Naive thymus-derived CD8-positive, alpha-beta T cell (primary cell): ENCODE measurements around the gene CXCR5. TPM values are rescaled to one million over a fixed set of nuclear protein-coding genes. Genes with fewer than 3 reads are reported as not detected.

Experiments used
- ATAC-seq, 2 donors: fragments of 150-1000 bp; cut with Tn5 transposase in 1 of 2; sonication (Bioruptor Pico), chemical (Tn5 transposase) in 1 of 2; 1 replicate in 1 of 2; 2 replicates in 1 of 2; pipeline ENCODE4 v1.10.0; 2021; ENCODE audit warnings: mild to moderate bottlenecking in 2 of 2, moderate library complexity in 2 of 2
- POLR2A ChIA-PET: fragments of 350-600 bp; sonication (Branson Sonifier 250); formaldehyde crosslinking; loops from one replicate; lab custom pipeline; 2021; ENCODE audit warnings: antibody characterized with exemption; lab: Charles Lee
- DNase-seq, 10 donors: peaks; one replicate each; pipeline versions ENCODE4 v3.0.0 to v3.0.0-alpha.2; 2020 to 2022
- H3K27ac Mint-ChIP-seq, 10 donors: one replicate each; pipeline ENCODE4 v1.8.0; 2020 to 2022; ENCODE audit warnings: mild to moderate bottlenecking in 10 of 10, mixed read lengths in 10 of 10, moderate library complexity in 4 of 10, inconsistent platforms in 1 of 10
- H3K27me3 Mint-ChIP-seq, 5 donors: one replicate each; pipeline ENCODE4 v1.8.0; 2021 to 2022; ENCODE audit warnings: mixed read lengths in 5 of 5
- H3K36me3 Mint-ChIP-seq, 3 donors: one replicate each; pipeline ENCODE4 v1.8.0; 2020 to 2022; ENCODE audit warnings: mixed read lengths in 3 of 3, mild to moderate bottlenecking in 2 of 3, inconsistent platforms in 1 of 3
- H3K4me1 Mint-ChIP-seq, 4 donors: one replicate each; pipeline ENCODE4 v1.8.0; 2021 to 2022; ENCODE audit warnings: mixed read lengths in 4 of 4
- H3K4me3 Mint-ChIP-seq, 10 donors: one replicate each; pipeline ENCODE4 v1.8.0; 2020 to 2022; ENCODE audit warnings: mild to moderate bottlenecking in 10 of 10, mixed read lengths in 10 of 10, moderate library complexity in 6 of 10, inconsistent platforms in 1 of 10
- H3K9me3 Mint-ChIP-seq, 9 donors: one replicate each; pipeline ENCODE4 v1.8.0; 2020 to 2022; ENCODE audit warnings: mixed read lengths in 9 of 9, mild to moderate bottlenecking in 3 of 9, inconsistent platforms in 1 of 9, moderate library complexity in 1 of 9
- polyA plus RNA-seq, 3 donors: library from polyadenylated mRNA; unstranded; fragments of 300-500 nt; fragmentation: Illumina TruSeq; gene quantifications; one replicate each; pipeline ENCODE4 v1.2.3, GENCODE V29; 2021
- total RNA-seq, 8 experiments: library from RNA in 2 of 8; stranded (reverse) in 2 of 8; gene quantifications; one replicate each; pipeline ENCODE4 v1.2.3 and lab custom pipeline; 2021 to 2026

Gene CXCR5
- total and polyA plus RNA-seq, 5 experiments from 2014 or later = 0.17 to 3.5 (median 0.63) TPM

DNA sequence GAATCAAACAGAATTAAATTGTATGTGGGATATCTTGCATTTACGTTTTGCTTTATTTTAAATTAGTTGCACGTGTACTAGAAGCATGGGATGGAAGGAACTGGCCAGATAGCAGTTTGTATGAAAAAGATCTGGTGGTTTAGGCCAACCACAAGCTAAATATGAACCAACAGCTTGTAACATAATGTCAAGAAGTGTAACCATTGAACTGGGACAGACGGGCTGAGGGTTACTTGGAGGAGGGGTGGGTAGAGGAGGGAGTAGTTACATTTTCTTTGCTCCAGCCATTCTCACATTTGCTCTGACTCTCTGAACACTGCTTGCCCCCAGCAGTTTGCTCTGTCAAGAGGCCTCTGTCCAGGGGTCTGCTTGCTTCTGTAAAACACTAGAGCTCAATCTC is 31.7 kb upstream of the CXCR5 start:
- ATAC-seq (no peak), DNase-seq (no peak)
- Mint-ChIP-seq H3K4me1 (peaks cover 10 to 20% (median 13%) of the 10 kb centered on the region in 4 donors), H3K4me3 (peak overlapping the region in 1 of 10 donors; percentile 6), H3K36me3 (no peaks in the 10 kb centered on the region), H3K27me3 (no peaks in the 10 kb centered on the region), H3K27ac (peak overlapping the region in 5 of 10 donors; percentile 23 to 53 (median 41)), H3K9me3 (no peaks in the 10 kb centered on the region)
- POLR2A ChIA-PET = interaction anchor here (0.7 kb wide), 1 partner anchor 9 kb away, joined by 3 read pairs; no protein-coding TSS in a partner anchor

DNA sequence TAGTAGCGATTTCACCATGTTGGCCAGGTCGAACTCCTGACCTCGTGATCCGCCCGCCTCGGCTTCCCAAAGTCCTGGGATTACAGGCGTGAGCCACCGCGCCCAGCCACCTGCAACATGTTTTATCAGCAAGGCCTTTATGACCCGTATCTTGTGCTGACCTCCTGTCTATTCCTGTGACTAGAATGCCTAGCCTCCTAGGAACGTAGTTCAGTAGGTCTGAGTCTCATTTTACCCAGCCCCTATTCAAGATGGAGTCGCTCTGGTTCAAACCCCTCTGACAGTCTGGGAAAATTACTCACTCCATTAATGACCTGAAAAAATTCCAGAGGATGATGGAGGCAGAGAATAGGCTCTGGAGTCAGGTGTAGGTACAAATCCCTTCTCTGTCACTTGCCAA is 30.0 kb upstream of the CXCR5 start:
- POLR2A ChIA-PET = interaction anchor here (0.7 kb wide), 1 partner anchor 39 kb away, joined by 3 read pairs; no protein-coding TSS in a partner anchor

DNA sequence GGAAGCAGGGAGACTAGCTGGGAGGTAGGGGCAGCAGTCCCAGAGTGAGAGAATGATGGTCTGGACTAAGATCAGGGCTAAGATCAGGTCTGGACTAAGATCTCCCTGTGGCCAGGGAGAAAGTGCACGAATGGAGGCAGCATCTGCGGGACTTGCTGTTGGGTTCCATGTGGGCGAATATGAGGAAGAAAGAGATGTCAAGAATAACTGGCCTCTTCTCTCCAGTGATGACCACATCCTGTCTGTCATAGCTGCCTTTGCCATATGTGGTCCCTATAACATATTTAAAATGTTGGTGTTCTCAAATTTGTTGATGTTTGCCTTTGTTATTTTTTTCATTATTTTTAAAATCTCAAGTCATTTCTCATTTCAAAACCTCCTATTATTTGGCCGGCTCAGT is 27.4 kb upstream of the CXCR5 start:
- DNase-seq = no peak
- no peak for ATAC-seq
- H3K27ac Mint-ChIP-seq = peak overlapping the region in 2 of 10 donors; percentile 3 to 57
- H3K36me3 Mint-ChIP-seq = no peaks in the 10 kb centered on the region
- peaks cover 9 to 40% (median 25%) of the 10 kb centered on the region in 4 donors for H3K4me1 Mint-ChIP-seq
- no peak overlapping the region for H3K4me3 Mint-ChIP-seq
- peaks cover 0 to 2% (median 0%) of the 10 kb centered on the region in 9 donors for H3K9me3 Mint-ChIP-seq
- no peaks in the 10 kb centered on the region for H3K27me3 Mint-ChIP-seq
- POLR2A ChIA-PET = interaction anchor here (0.7 to 3.0 kb wide), 5 partner anchors 11 to 172 kb away, joined by 5 to 13 read pairs (median 6); no protein-coding TSS in a partner anchor

More for the DNA sequence above, 30.0 kb upstream of the CXCR5 start:
- Mint-ChIP-seq H3K27ac (peak overlapping the region in 2 of 10 donors; percentile 28 to 38), H3K4me1 (peaks cover 5 to 26% (median 12%) of the 10 kb centered on the region in 4 donors), H3K4me3 (no peak overlapping the region), H3K9me3 (no peaks in the 10 kb centered on the region), H3K27me3 (no peaks in the 10 kb centered on the region), H3K36me3 (no peaks in the 10 kb centered on the region)
- no peak for ATAC-seq
- no peak for DNase-seq

DNA sequence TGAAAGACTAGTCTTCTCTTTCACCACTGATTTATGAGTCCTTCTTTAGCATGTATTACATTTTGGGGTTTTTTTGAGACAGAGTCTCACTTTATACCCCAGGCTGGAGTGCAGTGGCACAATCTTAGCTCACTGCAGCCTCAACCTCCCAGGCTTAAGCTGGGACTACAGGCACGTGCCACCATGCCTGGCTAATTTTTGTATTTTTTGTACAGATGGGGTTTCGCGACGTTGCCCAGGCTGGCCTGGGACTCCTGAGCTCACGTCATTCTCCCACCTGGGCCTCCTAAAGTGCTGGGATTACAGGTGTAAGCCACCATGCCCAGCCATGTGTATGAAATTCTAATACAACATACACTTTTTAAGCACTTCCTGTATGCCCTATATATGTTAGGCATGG is 26.3 kb upstream of the CXCR5 start:
- H3K4me1 Mint-ChIP-seq = peaks cover 6 to 31% (median 22%) of the 10 kb centered on the region in 4 donors
- H3K27me3 Mint-ChIP-seq = no peaks in the 10 kb centered on the region
- ATAC-seq (no peak), DNase-seq (no peak)
- POLR2A ChIA-PET = interaction anchor here (1.4 to 3.0 kb wide), 2 partner anchors 13 to 19 kb away, joined by 5 to 13 read pairs; no protein-coding TSS in a partner anchor
- peak overlapping the region in 1 of 10 donors; percentile 61 for H3K27ac Mint-ChIP-seq
- no peaks in the 10 kb centered on the region for H3K36me3 Mint-ChIP-seq
- no peak overlapping the region for H3K4me3 Mint-ChIP-seq
- peaks cover 0 to 2% (median 0%) of the 10 kb centered on the region in 9 donors for H3K9me3 Mint-ChIP-seq

DNA sequence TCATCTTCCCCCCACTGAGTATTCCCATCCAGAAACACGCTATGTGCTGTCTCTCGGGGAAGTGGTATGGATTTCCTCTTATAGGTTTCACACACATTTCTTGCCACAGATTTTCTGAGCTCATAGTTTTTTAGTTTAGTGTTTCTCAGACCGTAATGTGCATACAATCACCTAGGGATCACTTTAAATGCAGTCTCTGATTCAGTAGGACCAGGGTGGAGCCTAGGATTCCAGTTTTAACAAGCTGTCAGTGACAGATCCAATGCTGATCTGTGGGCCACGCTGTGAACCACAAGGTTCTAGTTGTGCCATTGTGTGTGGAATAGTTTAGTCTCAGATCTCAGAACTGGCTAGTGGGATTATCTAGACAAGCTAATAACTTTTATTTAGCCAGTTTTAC is 23.7 kb upstream of the CXCR5 start:
- POLR2A ChIA-PET = interaction anchor here (0.7 to 4.0 kb wide), 6 partner anchors 9 to 134 kb away, joined by 3 to 17 read pairs (median 6); no protein-coding TSS in a partner anchor
- no peaks in the 10 kb centered on the region for H3K36me3 Mint-ChIP-seq
- H3K9me3 Mint-ChIP-seq = peaks cover 0 to 2% (median 0%) of the 10 kb centered on the region in 9 donors
- ATAC-seq = no peak
- peak overlapping the region in 7 of 10 donors; percentile 24 to 82 (median 56) for H3K27ac Mint-ChIP-seq
- peaks cover 10 to 34% (median 27%) of the 10 kb centered on the region in 4 donors for H3K4me1 Mint-ChIP-seq
- DNase-seq = no peak
- no peaks in the 10 kb centered on the region for H3K27me3 Mint-ChIP-seq
- H3K4me3 Mint-ChIP-seq = peak overlapping the region in 1 of 10 donors; percentile 3

DNA sequence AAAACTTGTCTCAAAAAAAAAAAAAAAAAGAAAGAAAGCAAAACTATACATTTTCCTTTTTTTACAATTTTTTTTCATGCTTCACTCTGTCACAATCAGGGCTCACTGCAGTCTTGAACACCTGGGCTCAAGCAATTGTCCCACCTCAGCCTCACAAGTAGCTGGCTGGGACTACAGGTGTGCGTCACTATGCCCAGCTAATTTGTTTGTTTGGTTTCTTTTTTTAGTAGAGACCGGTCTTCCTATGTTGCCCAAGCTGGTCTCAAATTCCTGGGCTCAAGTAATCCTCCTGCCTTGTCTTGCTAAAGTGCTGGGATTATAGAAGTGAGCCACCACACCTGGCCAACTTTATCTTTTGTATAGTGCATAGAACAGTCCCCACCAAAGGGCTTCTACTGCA is 15.0 kb upstream of the CXCR5 start:
- Mint-ChIP-seq H3K4me1 (peaks cover 24 to 50% (median 44%) of the 10 kb centered on the region in 4 donors), H3K36me3 (no peaks in the 10 kb centered on the region), H3K4me3 (peak overlapping the region in 2 of 10 donors; percentile 10 to 14), H3K9me3 (no peaks in the 10 kb centered on the region), H3K27me3 (no peaks in the 10 kb centered on the region), H3K27ac (peak overlapping the region in 9 of 10 donors; percentile 66 to 97 (median 86))
- DNase-seq (no peak), ATAC-seq (no peak)
- POLR2A ChIA-PET = interaction anchor here (0.7 to 14.1 kb wide), 15 partner anchors 8 to 524 kb away, joined by 3 to 503 read pairs (median 5); partner anchors contain the start of genes CD3G, CXCR5 and DDX6

DNA sequence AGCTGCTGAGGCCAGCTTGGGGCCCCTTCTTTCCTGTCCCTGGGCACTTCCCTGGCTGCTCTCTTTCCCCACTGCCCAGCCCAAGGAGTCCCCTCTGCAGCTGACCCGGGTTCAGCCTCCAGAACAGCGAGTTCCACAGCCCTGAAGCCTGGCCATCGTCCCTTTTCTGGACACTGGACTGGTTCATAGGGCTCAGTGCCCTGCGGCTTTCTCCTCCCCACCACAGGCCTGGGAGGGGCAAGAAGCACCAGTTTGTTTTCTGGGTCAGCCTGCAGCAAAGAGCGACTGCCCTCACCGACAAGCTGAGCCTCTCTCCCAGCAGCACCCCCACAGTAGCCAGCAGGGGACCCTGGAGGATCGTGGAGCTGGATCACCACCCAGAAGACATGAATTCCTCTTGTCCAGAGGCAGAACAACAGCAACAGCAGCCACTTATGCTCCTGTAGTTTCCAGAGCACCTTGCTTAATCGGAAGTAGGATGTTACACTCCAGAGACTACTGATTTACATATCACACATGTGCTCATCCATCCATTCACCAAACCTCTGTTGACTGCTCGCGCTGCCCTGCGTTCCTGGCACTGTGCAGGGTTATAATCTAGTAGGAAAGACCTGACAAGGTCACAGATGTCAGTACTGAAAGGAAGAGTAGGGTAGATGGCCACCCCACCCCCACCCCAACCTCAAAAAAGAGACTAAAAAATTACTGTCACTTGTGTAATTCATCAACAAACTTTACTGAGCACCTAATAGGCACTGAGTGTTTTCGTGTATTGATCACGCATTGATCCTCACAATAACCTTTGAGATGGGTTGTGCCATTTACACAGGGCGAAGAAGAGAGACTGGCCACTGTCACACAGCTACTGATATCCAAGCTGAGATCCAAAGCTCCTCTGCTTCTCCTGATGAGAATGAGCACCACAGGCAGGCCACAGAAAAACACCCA is 13.0 kb upstream of the CXCR5 start:
- H3K4me1 Mint-ChIP-seq = peaks cover 33 to 66% (median 57%) of the 10 kb centered on the region in 4 donors
- POLR2A ChIA-PET = interaction anchor here (0.5 to 14.1 kb wide), 29 partner anchors 8 to 180 kb away, joined by 3 to 503 read pairs (median 5); partner anchors contain the start of genes BCL9L, CXCR5 and DDX6
- H3K27ac Mint-ChIP-seq = peak overlapping the region; percentile 97 to 100 (median 99)
- DNase-seq (peak in 3 of 10 donors; percentile 14 to 20 (median 17)), ATAC-seq (peak; percentile 37 to 39)
- no peaks in the 10 kb centered on the region for H3K36me3 Mint-ChIP-seq
- H3K9me3 Mint-ChIP-seq = no peaks in the 10 kb centered on the region
- H3K4me3 Mint-ChIP-seq = peak overlapping the region; percentile 73 to 90 (median 84)
- H3K27me3 Mint-ChIP-seq = no peaks in the 10 kb centered on the region

DNA sequence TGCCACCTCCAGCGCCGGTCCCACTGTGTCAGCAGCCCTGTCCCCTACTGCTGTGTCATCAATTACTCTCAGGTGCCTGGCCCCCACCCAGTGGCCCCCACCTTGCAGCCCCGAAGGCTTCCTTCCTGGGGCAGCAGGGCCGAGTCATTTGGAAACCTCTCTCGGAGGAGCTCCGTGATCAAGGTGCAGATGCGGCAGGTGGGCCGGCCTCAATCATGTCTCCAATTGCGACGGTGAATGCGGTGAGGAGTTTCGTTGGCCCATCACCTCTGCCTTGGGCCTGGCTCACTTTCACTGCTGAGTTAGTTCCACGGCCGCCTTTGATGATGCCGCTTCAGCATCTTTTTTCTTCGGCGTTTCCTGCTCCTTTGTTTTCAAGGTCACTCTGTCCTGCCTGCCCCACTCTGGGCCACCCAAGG is 11.3 kb upstream of the CXCR5 start:
- H3K9me3 Mint-ChIP-seq = no peaks in the 10 kb centered on the region

DNA sequence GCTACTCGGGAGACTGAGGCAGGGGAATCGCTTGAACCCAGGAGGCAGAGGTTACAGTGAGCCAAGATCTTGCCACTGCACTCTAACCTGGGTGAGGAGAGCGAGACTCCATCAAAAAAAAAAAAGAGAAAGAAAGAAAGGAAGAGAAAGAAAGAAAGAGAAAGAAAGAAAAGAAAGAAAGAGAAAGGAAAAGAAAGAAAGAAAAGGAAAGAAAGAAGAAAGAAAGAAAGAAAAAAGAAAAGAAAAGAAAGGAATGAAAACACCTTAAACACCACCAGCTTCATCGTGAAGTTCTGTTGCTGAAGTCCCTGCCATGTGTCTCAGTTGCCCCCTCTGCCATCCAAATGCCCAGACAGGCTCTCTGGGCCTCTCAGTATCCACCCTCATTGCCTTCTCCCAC is 9.9 kb upstream of the CXCR5 start:
- POLR2A ChIA-PET = interaction anchor here (0.5 to 14.1 kb wide), 5 partner anchors 29 to 184 kb away, joined by 3 to 503 read pairs (median 5); partner anchors contain the start of gene DDX6
- no peak for ATAC-seq

More for the DNA sequence above, 11.3 kb upstream of the CXCR5 start:
- DNase-seq (peak in 1 of 10 donors; percentile 22), ATAC-seq (no peak)
- POLR2A ChIA-PET = interaction anchor here (0.6 to 14.1 kb wide), 7 partner anchors 12 to 183 kb away, joined by 3 to 503 read pairs (median 3); partner anchors contain the start of gene DDX6
- Mint-ChIP-seq H3K36me3 (no peaks in the 10 kb centered on the region), H3K4me3 (peak overlapping the region; percentile 8 to 72 (median 42)), H3K4me1 (peaks cover 45 to 83% (median 75%) of the 10 kb centered on the region in 4 donors), H3K27ac (peak overlapping the region; percentile 86 to 100 (median 100)), H3K27me3 (no peaks in the 10 kb centered on the region)

DNA sequence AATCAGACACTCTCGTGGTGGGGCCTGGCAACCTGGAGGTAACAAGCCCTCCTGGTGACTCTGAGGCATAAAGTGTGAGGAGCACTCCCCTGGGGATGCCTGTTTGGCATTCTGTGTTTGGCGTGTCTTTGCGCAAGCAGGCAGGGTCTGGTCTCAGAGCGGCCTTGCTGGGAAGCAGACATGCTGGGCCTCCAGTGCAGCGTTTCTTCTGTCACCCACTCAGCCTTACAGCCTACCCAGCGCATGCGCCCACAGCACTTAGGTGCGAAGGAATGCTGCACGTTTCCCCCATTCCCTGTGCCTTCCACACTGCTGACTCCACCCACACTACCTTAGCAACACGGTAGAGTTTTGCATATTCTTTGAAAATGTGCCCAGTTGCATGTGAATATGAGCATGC is 7.4 kb upstream of the CXCR5 start:
- no peaks in the 10 kb centered on the region for H3K27me3 Mint-ChIP-seq
- peak overlapping the region; percentile 38 to 94 (median 82) for H3K4me3 Mint-ChIP-seq
- H3K27ac Mint-ChIP-seq = peak overlapping the region; percentile 97 to 100 (median 100)
- ATAC-seq (peak in 1 of 2 donors; percentile 29), DNase-seq (no peak)
- no peaks in the 10 kb centered on the region for H3K9me3 Mint-ChIP-seq
- no peaks in the 10 kb centered on the region for H3K36me3 Mint-ChIP-seq
- peaks cover 45 to 91% (median 87%) of the 10 kb centered on the region in 4 donors for H3K4me1 Mint-ChIP-seq
- POLR2A ChIA-PET = interaction anchor here (1.0 to 14.1 kb wide), 12 partner anchors 8 to 177 kb away, joined by 3 to 503 read pairs (median 5); partner anchors contain the start of genes BCL9L and DDX6

More for the DNA sequence above, 9.9 kb upstream of the CXCR5 start:
- H3K27ac Mint-ChIP-seq = peak overlapping the region; percentile 97 to 100 (median 100)
- H3K4me3 Mint-ChIP-seq = peak overlapping the region in 8 of 10 donors; percentile 23 to 68 (median 40)
- H3K27me3 Mint-ChIP-seq = no peaks in the 10 kb centered on the region
- H3K9me3 Mint-ChIP-seq = no peaks in the 10 kb centered on the region
- peaks cover 48 to 90% (median 86%) of the 10 kb centered on the region in 4 donors for H3K4me1 Mint-ChIP-seq
- no peak for DNase-seq
- no peaks in the 10 kb centered on the region for H3K36me3 Mint-ChIP-seq

DNA sequence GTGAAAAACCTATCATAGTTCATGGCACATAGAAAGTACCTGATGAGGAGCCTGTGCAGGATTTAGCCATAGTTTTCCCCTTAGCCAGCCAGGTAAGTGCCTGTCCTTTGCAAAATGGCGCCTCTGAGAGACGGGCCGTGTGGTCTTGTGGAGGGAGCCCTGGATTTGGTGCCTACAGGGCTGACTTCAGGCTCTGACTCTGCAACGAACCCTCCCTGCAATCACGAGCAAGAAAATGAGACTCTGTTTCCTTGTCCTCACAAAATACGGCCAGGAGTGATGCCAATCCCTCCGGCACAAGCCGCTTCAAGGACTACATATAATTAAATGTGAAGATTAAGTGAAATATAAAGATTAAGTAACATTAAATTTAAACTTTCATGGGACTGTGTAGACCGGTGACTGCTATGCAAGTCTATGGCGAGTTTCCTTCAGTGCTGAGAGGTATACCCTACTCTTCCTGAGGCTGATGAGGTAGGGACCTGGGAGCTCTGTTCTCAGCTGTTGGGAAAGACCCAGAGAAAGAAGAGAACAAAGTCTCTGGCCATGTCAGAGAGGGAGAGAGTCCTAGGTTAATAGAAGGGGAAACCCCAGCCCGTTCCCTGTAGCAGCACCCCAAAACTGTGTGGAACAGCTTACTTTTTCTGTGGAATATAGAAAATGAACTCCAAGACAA is 6.1 kb upstream of the CXCR5 start:
- POLR2A ChIA-PET = interaction anchor here (0.6 to 14.1 kb wide), 16 partner anchors 7 to 543 kb away, joined by 3 to 503 read pairs (median 6); partner anchors contain the start of genes BCL9L and DDX6
- Mint-ChIP-seq H3K9me3 (no peaks in the 10 kb centered on the region), H3K27ac (peak overlapping the region; percentile 97 to 100 (median 100)), H3K4me1 (peaks cover 50 to 93% (median 91%) of the 10 kb centered on the region in 4 donors), H3K4me3 (peak overlapping the region; percentile 38 to 94 (median 82)), H3K36me3 (no peaks in the 10 kb centered on the region), H3K27me3 (no peaks in the 10 kb centered on the region)
- no peak for ATAC-seq
- DNase-seq = peak in 2 of 10 donors; percentile 38 to 60
